MM.1S (cell line): Measurements from ENCODE around the gene CARD16.

Experiments used
- DNase-seq: peaks from one replicate; pipeline ENCODE4 v3.0.0-alpha.2; 2015
- H2AFZ ChIP-seq: fragments of 300-600 bp; sonication (generic); 2 replicates; pipeline ENCODE4 v1.6.0; 2016; ENCODE audit warnings: antibody characterized with exemption, low read length
- H3F3A ChIP-seq: fragments of 300-600 bp; sonication (generic); 2 replicates; pipeline ENCODE4 v1.6.1; 2016; ENCODE audit warnings: mild to moderate bottlenecking, antibody characterized with exemption, low read length, moderate library complexity, mixed read lengths; ENCODE audit not compliant: insufficient read depth
- H3K27ac ChIP-seq: fragments of 300-600 bp; sonication (generic); 2 replicates; pipeline ENCODE4 v1.5.1; 2016; ENCODE audit warnings: mild to moderate bottlenecking, low read length
- H3K27me3 ChIP-seq: fragments of 300-600 bp; sonication (generic); replicated peaks from 2 replicates; pipeline ENCODE4 v1.6.0; 2016; ENCODE audit warnings: low read length; ENCODE audit not compliant: insufficient read depth
- H3K36me3 ChIP-seq: fragments of 300-600 bp; sonication (generic); replicated peaks from 2 replicates; pipeline ENCODE4 v1.6.1; 2016; ENCODE audit warnings: mild to moderate bottlenecking, low read length, mixed read lengths; ENCODE audit not compliant: insufficient read depth
- H3K4me1 ChIP-seq: fragments of 300-600 bp; sonication (generic); 2 replicates; pipeline ENCODE4 v1.6.1; 2016; ENCODE audit warnings: low read length, mixed read lengths
- H3K4me2 ChIP-seq: fragments of 300-600 bp; sonication (generic); 2 replicates; pipeline ENCODE4 v1.6.0; 2016; ENCODE audit warnings: low read depth, low read length
- H3K4me3 ChIP-seq: fragments of 300-600 bp; sonication (generic); 2 replicates; pipeline ENCODE4 v1.5.1; 2016; ENCODE audit warnings: low read length, mixed read lengths
- H3K79me2 ChIP-seq: fragments of 300-600 bp; sonication (generic); 2 replicates; pipeline ENCODE4 v1.6.1; 2016; ENCODE audit warnings: mixed run types, low read length, mixed read lengths
- H3K9ac ChIP-seq: fragments of 300-600 bp; sonication (generic); 2 replicates; pipeline ENCODE4 v1.6.1; 2016; ENCODE audit warnings: low read length, mixed read lengths
- H3K9me2 ChIP-seq: fragments of 300-600 bp; sonication (generic); replicated peaks from 2 replicates; pipeline ENCODE4 v1.6.1; 2016; ENCODE audit warnings: mild to moderate bottlenecking, low read length, mixed read lengths; ENCODE audit not compliant: insufficient read depth
- H3K9me3 ChIP-seq: fragments of 300-600 bp; sonication (generic); replicated peaks from 2 replicates; pipeline ENCODE4 v1.6.1; 2016; ENCODE audit warnings: mild to moderate bottlenecking, low read length, mixed read lengths; ENCODE audit not compliant: insufficient read depth
- H4K20me1 ChIP-seq: fragments of 300-600 bp; sonication (generic); 2 replicates; pipeline ENCODE4 v1.6.1; 2016; ENCODE audit warnings: mild to moderate bottlenecking, low read length, moderate library complexity, mixed read lengths; ENCODE audit not compliant: insufficient read depth
- CTCF ChIP-seq: fragments of 300-600 bp; sonication (generic); IDR thresholded peaks from 2 replicates; pipeline ENCODE4 v1.5.1; 2016; ENCODE audit warnings: antibody characterized with exemption, low read length, mixed read lengths
- EZH2 ChIP-seq: fragments of 300-600 bp; sonication (generic); optimal IDR thresholded peaks from 2 replicates; pipeline ENCODE3; 2017; ENCODE audit warnings: low read depth, mild to moderate bottlenecking, antibody characterized with exemption, low read length, mixed read lengths
- EZH2phosphoT487 ChIP-seq: fragments of 300-600 bp; sonication (generic); IDR thresholded peaks from 2 replicates; pipeline ENCODE4 v1.6.1; 2018; ENCODE audit warnings: antibody characterized with exemption, low read length

The CARD16 gene

DNA sequence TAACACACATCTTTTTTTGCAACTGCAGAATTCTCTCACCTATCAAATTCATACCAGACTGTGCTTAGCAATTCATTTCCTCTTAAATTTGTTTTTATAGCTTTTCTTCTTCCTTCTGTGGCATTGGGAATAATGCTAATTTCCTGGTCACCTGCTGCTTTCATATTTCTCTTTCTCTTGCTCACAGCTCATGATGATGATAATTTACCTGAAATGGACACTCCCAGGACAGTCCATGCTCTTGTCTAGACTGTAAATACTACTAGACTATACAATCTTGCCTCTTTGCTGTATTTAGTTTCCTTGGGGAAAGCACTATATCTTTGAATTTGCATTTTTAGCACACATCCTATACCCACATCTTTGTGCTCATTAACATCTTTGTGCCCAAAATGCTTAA lies 37.7 kb downstream of the CARD16 start:
- H3K36me3 ChIP-seq = no peaks in the 10 kb centered on the region
- H2AFZ ChIP-seq = no peak overlapping the region
- H3K9me2 ChIP-seq = 0 out of 2 replicates have a peak, but pooled peaks cover 1% of the 10 kb centered on the region
- no peaks in the 10 kb centered on the region for H3F3A ChIP-seq
- no peaks in the 10 kb centered on the region for H4K20me1 ChIP-seq
- DNase-seq = no peak
- H3K9ac ChIP-seq = no peak overlapping the region
- H3K27me3 ChIP-seq = no peaks in the 10 kb centered on the region
- TF ChIP-seq EZH2 = no peak
- no peak for TF ChIP-seq EZH2phosphoT487
- TF ChIP-seq CTCF = no peak
- no peak overlapping the region for H3K27ac ChIP-seq
- peaks cover 6% of the 10 kb centered on the region; the same call in 1 of the 2 replicates for H3K4me1 ChIP-seq
- no peaks in the 10 kb centered on the region for H3K9me3 ChIP-seq
- no peak overlapping the region for H3K4me3 ChIP-seq
- H3K4me2 ChIP-seq = no peak overlapping the region; the same call in 1 of the 2 replicates
- no peaks in the 10 kb centered on the region for H3K79me2 ChIP-seq

GRCh38 chr11:105005451-105005845 lies 39.7 kb downstream of the CARD16 start:
- Histone ChIP-seq H3K27ac (no peak overlapping the region), H3K4me1 (peaks cover 6% of the 10 kb centered on the region; the same call in 1 of the 2 replicates), H3K9ac (no peak overlapping the region), H3K9me2 (no peaks in the 10 kb centered on the region), H3K9me3 (no peaks in the 10 kb centered on the region), H3K4me2 (no peak overlapping the region), H3K79me2 (no peaks in the 10 kb centered on the region), H2AFZ (no peak overlapping the region), H3K4me3 (no peak overlapping the region), H4K20me1 (no peaks in the 10 kb centered on the region), H3K27me3 (no peaks in the 10 kb centered on the region), H3F3A (no peaks in the 10 kb centered on the region), H3K36me3 (no peaks in the 10 kb centered on the region)
- no peak for DNase-seq
- TF ChIP-seq EZH2 (no peak), CTCF (no peak), EZH2phosphoT487 (no peak)

DNA sequence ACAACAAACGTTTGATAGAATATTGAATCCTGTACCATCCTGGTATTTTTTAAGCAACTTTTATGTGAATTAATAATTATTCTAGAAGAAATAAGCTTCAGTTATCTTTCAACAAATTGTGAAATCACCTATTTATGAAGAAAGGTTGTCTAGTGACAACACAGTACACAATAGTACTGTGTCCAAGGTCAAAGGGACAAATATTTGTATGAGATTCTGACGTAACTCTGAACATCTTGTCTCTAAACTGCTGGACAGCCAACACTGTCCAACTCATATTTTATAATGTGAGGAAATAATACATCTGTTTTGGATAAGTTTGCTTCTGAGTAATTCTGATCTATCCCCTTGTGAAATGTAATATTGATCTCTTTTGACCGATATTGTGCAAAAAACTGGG lies 41.1 kb downstream of the CARD16 start:
- H3K27me3 ChIP-seq = no peaks in the 10 kb centered on the region
- DNase-seq = no peak
- H2AFZ ChIP-seq = no peak overlapping the region
- no peaks in the 10 kb centered on the region for H3K79me2 ChIP-seq
- H3K9me3 ChIP-seq = no peaks in the 10 kb centered on the region
- H4K20me1 ChIP-seq = no peaks in the 10 kb centered on the region
- H3K27ac ChIP-seq = no peak overlapping the region
- TF ChIP-seq EZH2phosphoT487 (no peak), EZH2 (no peak), CTCF (no peak)
- no peak overlapping the region for H3K4me2 ChIP-seq
- no peaks in the 10 kb centered on the region for H3F3A ChIP-seq
- no peak overlapping the region for H3K4me3 ChIP-seq
- H3K4me1 ChIP-seq = peaks cover 8% of the 10 kb centered on the region; the same call in 1 of the 2 replicates
- no peaks in the 10 kb centered on the region for H3K36me3 ChIP-seq
- H3K9me2 ChIP-seq = no peaks in the 10 kb centered on the region
- H3K9ac ChIP-seq = no peak overlapping the region

- Histone ChIP-seq H3F3A (no peaks in the 10 kb centered on the region), H3K9me2 (no peaks in the 10 kb centered on the region), H3K27me3 (no peaks in the 10 kb centered on the region), H3K4me3 (no peak overlapping the region), H4K20me1 (no peaks in the 10 kb centered on the region), H2AFZ (no peak overlapping the region), H3K36me3 (no peaks in the 10 kb centered on the region), H3K4me1 (peaks cover 8% of the 10 kb centered on the region; the same call in 1 of the 2 replicates), H3K4me2 (no peak overlapping the region), H3K27ac (no peak overlapping the region), H3K79me2 (no peaks in the 10 kb centered on the region), H3K9ac (no peak overlapping the region), H3K9me3 (no peaks in the 10 kb centered on the region)
- no peak for DNase-seq
- TF ChIP-seq CTCF = no peak
- no peak for TF ChIP-seq EZH2
- TF ChIP-seq EZH2phosphoT487 = no peak
These were observed 42.0 kb downstream of the CARD16 start for GRCh38 chr11:105003151-105003550.
